HG02884 (cell line): Measurements from ENCODE around the gene CRHR2.

Experiments
- ATAC-seq: cut with Tn5 transposase; IDR thresholded peaks from one replicate; pipeline ENCODE4 v1.9.1; 2021; ENCODE audit warnings: mild to moderate bottlenecking, moderate library complexity; ENCODE audit not compliant: unreplicated experiment

The CRHR2 gene

DNA sequence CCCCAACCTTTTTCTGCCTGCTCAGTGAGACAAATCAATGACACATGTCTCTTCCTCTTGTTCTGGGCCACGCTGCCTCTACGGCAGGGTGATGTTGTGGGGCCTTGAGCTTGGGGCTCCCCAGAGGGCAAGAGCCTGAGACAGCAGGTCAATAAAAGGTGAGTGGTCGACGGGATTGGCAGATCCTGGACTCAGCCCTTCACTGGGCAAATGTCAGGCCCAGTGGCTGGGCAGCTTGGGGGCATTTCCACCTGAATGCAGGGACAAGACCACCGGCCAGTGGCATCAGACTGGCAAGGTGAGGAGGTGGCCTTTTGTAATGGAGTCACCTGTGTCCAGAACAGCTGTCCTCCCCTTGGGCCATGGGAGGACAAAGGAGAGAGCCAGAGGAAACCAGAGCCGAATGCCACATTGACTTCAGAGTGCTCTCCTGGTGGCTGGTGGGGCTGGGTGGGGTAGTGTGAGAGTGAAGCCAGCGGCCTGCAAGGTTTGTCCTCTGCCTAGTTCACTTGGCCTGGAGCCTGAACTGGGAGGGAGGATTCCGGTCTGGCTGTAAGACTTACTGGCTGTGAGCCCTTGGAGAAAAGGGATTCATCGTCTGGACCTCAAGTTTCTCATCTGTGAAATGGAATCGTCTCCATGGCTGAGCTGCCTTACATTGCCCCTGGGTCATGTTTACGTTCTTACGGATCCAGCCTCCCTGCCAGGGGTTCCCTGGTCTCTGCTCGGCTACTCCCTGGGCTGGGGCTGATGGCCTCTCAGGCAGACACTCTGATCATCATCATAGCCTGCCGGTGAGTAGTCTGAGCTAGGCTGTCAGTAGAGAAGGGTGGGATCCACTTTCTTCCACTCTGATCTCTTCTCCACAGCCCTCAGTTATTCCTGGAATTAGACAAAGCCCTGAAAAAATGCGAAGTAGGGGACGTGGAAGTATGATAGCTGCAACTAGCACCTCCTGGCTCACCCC lies 25.4 kb upstream of the CRHR2 start:
- no peak for ATAC-seq

- no peak for ATAC-seq
These were observed 24.7 kb upstream of the CRHR2 start for GRCh38 chr7:30706908-30707307.

DNA sequence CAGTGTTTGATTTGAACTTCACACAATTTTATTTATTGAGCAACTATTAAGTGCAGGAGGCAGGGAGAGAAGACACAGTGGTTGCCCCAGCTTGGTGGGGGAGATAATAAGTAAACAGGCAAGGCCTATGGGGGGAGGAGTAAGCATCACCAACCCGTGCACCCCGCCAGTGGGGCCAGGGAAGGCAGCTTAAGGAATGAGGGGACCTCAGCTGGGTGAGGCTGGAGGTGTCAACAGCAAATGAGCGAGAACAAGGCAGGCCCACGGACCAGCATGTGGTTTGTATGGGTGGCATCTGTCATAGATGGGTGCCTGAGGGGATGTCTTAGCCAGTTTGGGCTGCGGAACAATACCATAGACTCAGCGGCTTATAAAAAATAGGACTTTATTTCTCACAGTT lies 24.1 kb upstream of the CRHR2 start:
- no peak for ATAC-seq

DNA sequence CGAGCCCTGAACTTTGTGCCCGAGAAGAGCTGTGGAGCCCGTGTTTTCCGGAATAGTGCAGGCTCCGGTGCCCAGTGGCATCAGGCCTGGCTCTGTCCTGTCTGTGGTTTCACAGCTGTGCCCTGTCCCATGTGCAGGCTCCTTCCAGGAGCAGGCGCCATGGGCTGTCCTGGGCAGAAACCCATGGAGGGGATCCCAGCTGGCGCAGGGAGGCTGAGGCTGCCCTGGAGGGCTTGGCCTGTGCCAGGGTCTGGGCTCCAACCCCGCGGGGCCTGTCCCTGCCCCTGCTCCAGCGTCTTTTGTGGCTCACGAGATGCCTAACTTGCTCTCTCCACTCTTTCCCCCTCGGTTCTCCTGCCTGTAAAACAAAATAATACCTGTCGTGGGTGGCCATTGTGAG lies 23.3 kb upstream of the CRHR2 start:
- ATAC-seq: no peak

GRCh38 chr7:30705008-30705407 lies 22.8 kb upstream of the CRHR2 start:
- no peak for ATAC-seq

- ATAC-seq: no peak
These were observed 21.5 kb upstream of the CRHR2 start for GRCh38 chr7:30703756-30704155.

- no peak for ATAC-seq
These were observed 19.9 kb upstream of the CRHR2 start for GRCh38 chr7:30702200-30702599.

- no peak for ATAC-seq
These were observed 18.7 kb upstream of the CRHR2 start for GRCh38 chr7:30700941-30701340.

- ATAC-seq: no peak
These were observed 17.6 kb upstream of the CRHR2 start for GRCh38 chr7:30699706-30700495.

GRCh38 chr7:30698481-30698880 lies 16.2 kb upstream of the CRHR2 start:
- no peak for ATAC-seq

DNA sequence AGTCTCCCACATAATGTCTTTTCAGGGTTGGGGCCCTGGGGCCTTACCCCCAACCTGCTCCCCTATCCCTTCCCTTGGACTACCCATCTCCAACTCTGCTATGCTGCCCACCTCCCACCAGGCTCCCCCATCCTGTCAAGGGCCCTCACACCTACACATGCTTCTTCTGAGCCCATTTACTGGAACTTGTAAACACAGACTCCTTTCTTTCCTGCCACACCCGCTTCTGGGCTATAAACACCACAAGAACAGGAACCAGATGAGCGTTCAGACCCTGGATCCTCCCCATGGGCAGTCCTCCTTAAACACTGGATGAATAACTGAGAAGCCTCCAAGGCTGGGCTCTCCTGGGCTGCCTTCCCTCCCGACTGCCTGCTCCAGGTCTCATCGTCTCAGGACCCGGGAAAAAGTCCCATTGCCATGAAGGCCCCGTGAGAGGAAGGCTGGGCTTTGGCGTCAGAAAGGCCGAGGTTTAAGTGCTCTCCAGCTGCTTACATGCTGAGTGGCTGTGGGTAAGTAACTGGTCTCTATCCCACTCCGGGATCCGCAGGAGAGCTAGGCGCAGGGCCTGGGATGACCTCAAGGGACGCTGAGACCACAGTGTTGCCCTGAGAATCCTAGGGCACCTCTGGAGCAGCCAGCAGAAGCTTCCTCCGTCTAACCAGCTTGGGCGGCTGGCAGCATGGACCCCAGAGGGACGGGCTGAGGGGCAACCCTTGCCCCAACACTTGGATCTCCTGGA lies 15.6 kb upstream of the CRHR2 start:
- no peak for ATAC-seq

DNA sequence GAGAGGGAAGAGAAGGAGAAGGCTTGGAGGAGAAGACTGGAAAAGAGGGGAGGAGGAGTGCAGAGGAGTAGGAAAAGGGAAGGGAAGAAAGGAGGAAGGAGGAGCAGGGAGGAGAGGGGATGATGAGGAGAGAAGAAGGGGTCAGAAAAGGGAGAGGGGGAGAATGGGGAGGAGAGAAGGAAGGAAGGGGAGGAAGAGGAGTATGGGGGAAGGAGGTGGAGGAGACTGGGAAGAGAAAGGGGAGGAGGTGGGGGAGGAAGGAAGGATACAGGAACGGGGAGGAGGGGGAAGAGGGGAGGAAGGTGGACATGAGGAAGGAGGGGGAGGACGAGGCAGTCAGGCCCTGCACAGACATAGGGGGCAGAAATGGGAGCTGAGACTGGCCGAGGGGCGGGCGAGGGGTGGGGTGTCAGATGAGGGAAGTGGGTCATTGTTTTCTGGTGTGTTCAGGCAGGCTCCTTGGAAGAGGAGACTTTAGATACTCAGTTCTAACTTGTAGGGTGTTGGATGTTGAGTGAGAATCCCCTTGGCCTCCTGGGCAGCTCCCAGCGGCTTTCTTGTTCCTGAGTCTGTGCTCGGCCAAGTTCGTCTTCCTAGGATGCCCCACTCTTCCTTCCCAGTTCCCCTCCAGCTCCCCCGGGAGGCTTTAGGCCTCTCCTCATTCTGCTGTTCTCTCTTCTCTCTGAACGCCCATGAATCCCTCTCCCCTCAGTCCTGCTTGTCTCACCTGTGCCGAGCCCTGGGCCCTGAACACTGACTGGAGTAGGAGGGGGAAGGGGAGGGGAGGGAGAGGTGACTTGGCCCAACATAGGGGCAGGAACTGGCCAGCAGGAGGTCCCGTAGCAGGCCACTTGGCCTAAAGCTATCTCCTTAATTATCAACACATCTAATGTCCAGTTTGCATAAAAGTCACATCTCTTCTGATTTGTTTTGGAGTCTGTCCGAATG lies 12.8 kb upstream of the CRHR2 start:
- ATAC-seq: no peak

GRCh38 chr7:30694218-30694745 lies 12.0 kb upstream of the CRHR2 start:
- no peak for ATAC-seq

DNA sequence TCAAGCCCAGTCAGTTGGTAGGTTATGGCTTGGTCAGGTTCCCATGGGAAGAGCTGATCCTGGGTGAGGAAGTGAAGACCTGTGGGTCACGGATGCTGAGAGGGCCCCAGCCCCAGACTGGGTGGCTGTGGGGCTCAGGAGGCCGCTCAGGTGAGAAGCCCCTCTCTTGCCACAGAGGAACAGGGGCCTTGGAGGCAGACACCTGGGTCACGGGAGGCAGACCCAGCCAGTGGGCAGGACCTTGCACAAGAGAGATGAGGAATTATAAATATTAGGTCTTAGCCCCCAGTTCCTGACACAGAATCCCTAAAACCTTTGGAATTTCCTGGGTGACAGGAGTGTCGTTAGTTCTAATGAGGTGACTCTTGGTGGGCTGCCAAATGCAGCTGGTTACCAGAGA lies 10.6 kb upstream of the CRHR2 start:
- ATAC-seq: no peak

DNA sequence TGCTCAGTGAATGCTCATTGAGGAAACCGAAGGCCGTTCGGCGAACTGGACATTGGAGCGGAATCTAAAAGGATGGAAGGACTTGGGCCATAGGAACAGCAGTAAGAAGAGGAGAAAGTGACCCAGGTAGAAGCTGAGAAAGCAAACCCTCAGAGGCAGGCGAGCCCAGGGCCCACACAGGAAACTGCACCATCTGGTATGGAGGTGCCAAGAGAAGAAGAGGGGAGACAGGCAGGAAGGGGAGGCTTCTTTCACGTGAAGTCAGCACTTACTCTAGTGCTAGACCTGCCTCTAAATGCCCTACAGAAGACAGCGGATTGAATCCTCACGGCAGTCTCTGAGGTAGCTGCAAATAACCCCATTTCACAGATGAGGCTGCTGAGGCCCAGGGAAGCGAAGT lies 10.2 kb upstream of the CRHR2 start:
- no peak for ATAC-seq

DNA sequence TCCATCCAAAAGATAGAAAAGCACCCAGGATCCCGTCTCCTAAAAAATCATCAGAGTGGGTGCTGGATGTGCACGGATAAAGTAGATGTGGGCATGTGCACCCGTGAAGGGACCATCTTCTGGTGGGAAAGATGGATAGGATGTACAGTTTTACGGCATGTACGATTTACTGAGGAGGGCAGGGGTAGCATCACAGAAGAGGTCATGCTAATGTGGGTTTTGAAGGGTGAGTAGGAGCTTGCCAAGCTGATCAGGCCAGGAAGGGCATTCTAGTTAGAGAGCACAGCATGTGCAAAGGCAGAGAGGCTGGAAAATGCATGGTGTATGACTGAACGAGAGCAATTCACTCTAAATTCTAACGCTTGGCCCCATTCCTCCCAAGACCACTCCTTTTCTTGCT lies 7.8 kb upstream of the CRHR2 start:
- ATAC-seq: no peak

GRCh38 chr7:30688718-30689221 lies 6.5 kb upstream of the CRHR2 start:
- no peak for ATAC-seq

- no peak for ATAC-seq
These were observed 5.3 kb upstream of the CRHR2 start for GRCh38 chr7:30687604-30688003.

DNA sequence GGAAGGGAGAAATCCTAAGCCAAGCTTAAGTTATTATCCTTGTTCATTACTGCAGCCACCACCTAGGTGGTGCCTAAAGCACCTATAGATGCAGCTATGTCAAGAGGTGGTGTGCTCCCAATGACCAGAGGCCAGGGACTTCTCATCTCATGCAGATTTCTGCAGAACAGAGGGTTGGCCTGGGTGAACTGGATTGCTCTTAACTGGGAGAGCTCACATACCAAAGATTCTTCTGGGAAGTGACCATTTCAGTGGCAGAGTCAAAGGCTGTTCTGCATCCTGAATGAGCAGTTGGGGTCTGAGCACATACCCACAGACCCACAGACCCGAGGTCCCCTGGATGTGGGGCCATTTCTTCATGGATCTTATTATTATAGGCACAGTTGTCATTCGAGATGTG lies 2.1 kb upstream of the CRHR2 start:
- ATAC-seq: no peak

GRCh38 chr7:30683816-30684215 lies 1.6 kb upstream of the CRHR2 start:
- ATAC-seq: no peak
